KG1 (cell line): Measurements from ENCODE around the gene HAPLN3.

Experiments used
- DNase-seq: peaks from one replicate; lab custom pipeline; 2025; lab: John Stamatoyannopoulos, UW

HAPLN3 gene

GRCh38 chr15:88896333-88897033 is 1.1 kb upstream of the HAPLN3 start:
- DNase-seq, result no peak

GRCh38 chr15:88894348-88894818 is 961 bp downstream of the HAPLN3 start:
- no peak for DNase-seq

- DNase-seq, result no peak
Measured at GRCh38 chr15:88891540-88892254, 3.6 kb downstream of the HAPLN3 start.

GRCh38 chr15:88890495-88890894 is 4.8 kb downstream of the HAPLN3 start:
- no peak for DNase-seq

GRCh38 chr15:88888719-88889118 is 6.6 kb downstream of the HAPLN3 start:
- no peak for DNase-seq

- DNase-seq, result no peak
Measured at GRCh38 chr15:88887068-88887580, 8.2 kb downstream of the HAPLN3 start.

DNA sequence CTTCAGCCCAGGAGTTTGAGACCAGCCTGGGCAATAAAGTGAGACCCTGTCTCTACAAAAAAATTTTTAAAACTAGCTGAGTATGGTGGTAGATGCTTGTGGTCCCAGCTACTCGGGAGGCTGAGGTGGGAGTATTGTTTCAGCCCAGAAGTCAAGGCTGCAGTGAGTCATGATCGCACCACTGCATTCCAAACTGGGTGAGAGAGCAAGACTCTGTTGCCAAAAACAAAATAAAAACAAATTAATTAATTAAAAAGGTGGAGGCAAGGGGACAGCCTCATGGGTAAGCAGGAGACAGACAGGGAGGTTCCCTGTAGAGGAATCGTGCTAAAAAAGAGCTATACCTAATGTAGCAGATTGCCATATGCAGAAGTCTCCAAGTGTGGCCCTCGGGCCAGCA is 12.6 kb downstream of the HAPLN3 start:
- no peak for DNase-seq

DNA sequence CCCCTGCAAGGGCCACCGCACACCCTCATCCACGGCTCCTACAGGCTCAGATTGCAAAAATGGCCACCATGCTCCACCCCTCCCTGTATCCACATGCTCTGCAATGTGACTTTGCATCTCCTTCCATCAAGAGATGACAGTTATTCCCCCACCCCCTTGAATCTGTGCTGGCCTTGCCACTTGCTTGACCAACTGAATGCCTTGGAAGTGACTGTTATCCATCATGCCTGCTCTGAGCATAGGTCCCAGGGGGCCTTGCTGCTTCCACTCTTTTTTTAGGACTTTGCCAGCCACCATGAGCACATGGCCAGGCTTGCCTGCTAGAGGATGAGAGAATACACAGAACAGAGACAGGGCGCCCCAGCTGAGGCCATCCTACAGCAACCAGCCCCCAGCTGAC is 13.6 kb downstream of the HAPLN3 start:
- no peak for DNase-seq

- DNase-seq, result no peak
Measured at GRCh38 chr15:88880944-88881740, 14.2 kb downstream of the HAPLN3 start.

GRCh38 chr15:88878720-88879184 is 16.6 kb downstream of the HAPLN3 start:
- DNase-seq, result no peak

DNA sequence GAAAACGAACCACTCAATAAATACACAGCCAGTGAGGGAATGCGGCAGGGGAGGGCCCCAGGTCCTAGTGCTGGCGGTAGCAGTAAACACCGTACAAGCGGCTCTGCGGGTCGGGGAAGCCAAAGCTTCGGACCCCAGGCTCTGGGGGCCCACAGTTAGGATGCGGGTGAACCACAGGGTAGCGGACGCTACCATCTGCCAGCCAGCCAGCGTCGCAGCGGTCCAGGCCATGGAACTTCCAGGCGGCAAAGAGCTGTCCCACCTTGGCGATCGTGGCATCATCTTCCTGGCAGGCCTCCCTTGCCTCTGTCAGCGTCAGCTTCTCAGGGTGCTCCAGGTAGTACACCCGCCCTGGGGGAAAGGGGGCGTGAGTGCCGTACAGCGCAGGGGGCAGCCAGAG is 17.4 kb downstream of the HAPLN3 start:
- DNase-seq, result no peak

GRCh38 chr15:88877415-88877814 is 17.9 kb downstream of the HAPLN3 start:
- no peak for DNase-seq

DNA sequence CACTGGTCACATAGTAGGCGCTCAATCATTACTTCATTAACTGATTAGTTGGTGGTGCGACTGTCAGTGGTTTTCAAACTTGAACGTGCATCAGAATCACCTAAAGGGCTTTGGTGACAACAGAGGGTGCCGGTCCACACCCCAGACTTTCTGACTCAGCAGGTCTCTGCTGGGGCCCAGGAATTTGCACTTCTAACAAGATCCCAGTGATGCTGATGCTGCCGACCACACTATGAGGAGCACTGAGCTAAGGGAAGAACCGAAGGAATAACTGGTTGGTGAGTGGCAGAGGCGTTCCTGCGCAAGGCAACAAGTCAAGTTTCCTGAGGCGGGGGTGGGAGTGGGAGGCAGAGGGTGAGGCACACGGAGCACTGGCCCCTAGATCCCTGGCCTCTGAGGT is 18.8 kb downstream of the HAPLN3 start:
- DNase-seq, result no peak

GRCh38 chr15:88874684-88875083 is 20.7 kb downstream of the HAPLN3 start:
- DNase-seq, result no peak

DNA sequence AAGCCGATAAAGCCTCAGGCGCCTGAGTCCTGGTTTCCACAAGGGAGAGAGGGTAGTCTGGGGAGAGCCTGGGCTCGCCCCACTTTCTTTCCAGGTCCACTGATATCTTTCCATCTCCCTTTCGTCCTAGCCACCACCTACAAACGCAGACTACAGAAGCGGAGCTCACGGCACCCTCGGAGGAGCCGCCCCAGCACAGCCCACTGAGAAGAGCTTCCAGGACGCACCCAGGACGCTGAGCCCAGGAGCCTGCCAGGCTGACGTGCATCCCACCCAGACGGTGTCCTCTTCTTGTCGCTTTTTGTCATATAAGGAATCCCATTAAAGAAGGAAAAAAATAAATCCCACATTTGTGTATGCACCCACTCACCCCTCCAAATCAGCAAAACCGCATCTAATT is 21.1 kb downstream of the HAPLN3 start:
- DNase-seq, result no peak

DNA sequence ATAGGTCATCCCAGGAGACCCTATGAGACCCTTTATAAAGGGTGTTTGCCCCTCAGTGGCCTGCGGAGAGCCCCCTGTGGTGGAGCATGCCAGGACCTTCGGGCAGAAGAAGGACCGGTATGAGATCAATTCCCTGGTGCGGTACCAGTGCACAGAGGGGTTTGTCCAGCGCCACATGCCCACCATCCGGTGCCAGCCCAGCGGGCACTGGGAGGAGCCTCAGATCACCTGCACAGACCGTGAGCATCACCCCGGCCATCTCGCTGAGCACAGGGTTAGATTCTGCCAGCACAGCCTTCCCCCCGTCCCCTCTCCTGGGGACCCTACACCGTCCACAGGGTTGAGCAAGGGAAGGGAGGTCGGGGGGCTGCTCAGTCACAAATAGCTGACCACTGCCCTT is 21.6 kb downstream of the HAPLN3 start:
- DNase-seq, result no peak

GRCh38 chr15:88872706-88873105 is 22.6 kb downstream of the HAPLN3 start:
- no peak for DNase-seq

GRCh38 chr15:88872106-88872505 is 23.2 kb downstream of the HAPLN3 start:
- no peak for DNase-seq

DNA sequence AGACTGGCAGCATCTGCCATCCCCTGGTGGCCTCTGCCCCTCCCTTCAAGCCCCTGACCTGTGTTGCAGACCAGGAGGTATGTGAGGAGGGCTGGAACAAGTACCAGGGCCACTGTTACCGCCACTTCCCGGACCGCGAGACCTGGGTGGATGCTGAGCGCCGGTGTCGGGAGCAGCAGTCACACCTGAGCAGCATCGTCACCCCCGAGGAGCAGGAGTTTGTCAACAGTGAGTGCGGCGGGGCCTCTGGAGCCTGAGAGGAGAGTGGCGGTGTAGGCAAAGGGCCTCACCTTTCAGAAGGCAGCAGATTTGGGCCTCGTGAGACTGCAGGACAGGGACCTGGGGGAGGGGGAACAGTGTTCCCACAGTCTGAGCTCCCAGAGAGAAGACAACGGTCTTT is 24.0 kb downstream of the HAPLN3 start:
- DNase-seq, result no peak

- DNase-seq, result no peak
Measured at GRCh38 chr15:88866295-88866881, 29.0 kb downstream of the HAPLN3 start.

- no peak for DNase-seq
Measured at GRCh38 chr15:88865498-88866099, 29.7 kb downstream of the HAPLN3 start.
